HepG2 (cell line): Measurements from ENCODE around the gene PPAT. TPM values are rescaled to one million over a fixed set of nuclear protein-coding genes. Genes with fewer than 3 reads are reported as not detected.

Source experiments
- CAMTA2 ChIP-seq: sonication (generic); formaldehyde crosslinking; IDR thresholded peaks from 2 replicates; pipeline ENCODE4 v1.4.0; 2020; ENCODE audit warnings: mild to moderate bottlenecking, missing genetic modification reagents, borderline replicate concordance
- CREM ChIP-seq, 2 experiments: sonication (generic) in 1 of 2; formaldehyde crosslinking in 1 of 2; IDR thresholded peaks; 2 replicates each; pipeline versions ENCODE4 v1.4.0 to v1.6.1; 2016 to 2020; ENCODE audit warnings: antibody characterized with exemption in 1 of 2, mild to moderate bottlenecking in 1 of 2, missing genetic modification reagents in 1 of 2
- HNRNPL ChIP-seq: fragments of 200-400 bp; formaldehyde crosslinking; IDR thresholded peaks from 2 replicates; pipeline ENCODE4 v1.6.1; 2017; ENCODE audit warnings: mild to moderate bottlenecking, low read depth, low read length
- LCORL ChIP-seq, 2 experiments: fragments of 450-650 bp in 1 of 2; sonication (generic) in 1 of 2; formaldehyde crosslinking in 1 of 2; IDR thresholded peaks; 2 replicates each; pipeline versions ENCODE4 v1.5.0 to v1.6.1; 2017 to 2020; ENCODE audit warnings: antibody characterized with exemption in 1 of 2, missing genetic modification reagents in 1 of 2
- MTF1 ChIP-seq: sonication (generic); formaldehyde crosslinking; IDR thresholded peaks from 2 replicates; pipeline ENCODE4 v1.5.0; 2020; ENCODE audit warnings: missing genetic modification reagents
- MYNN ChIP-seq: sonication (generic); formaldehyde crosslinking; IDR thresholded peaks from 2 replicates; pipeline ENCODE4 v1.4.0; 2020; ENCODE audit warnings: mild to moderate bottlenecking, low read depth, missing genetic modification reagents
- PHF20 ChIP-seq: sonication (generic); formaldehyde crosslinking; IDR thresholded peaks from 2 replicates; pipeline ENCODE4 v1.5.0; 2020; ENCODE audit warnings: mild to moderate bottlenecking, missing genetic modification reagents
- PLRG1 ChIP-seq: fragments of 450-650 bp; conservative IDR thresholded peaks from 2 replicates; pipeline ENCODE4 v1.6.1; 2016
- POLR2G ChIP-seq: fragments of 200-400 bp; formaldehyde crosslinking; IDR thresholded peaks from 2 replicates; pipeline ENCODE4 v1.6.1; 2018; ENCODE audit warnings: mild to moderate bottlenecking, low read depth, low read length, moderate library complexity
- RCOR2 ChIP-seq: IDR thresholded peaks from 2 replicates; pipeline ENCODE4 v1.6.1; 2016; ENCODE audit warnings: missing biosample characterization, missing genetic modification reagents
- RXRA ChIP-seq: sonication (generic); formaldehyde crosslinking; IDR thresholded peaks from 2 replicates; pipeline ENCODE4 v1.5.1; 2020; ENCODE audit warnings: missing genetic modification reagents
- ZBTB44 ChIP-seq: sonication (generic); formaldehyde crosslinking; IDR thresholded peaks from 2 replicates; pipeline ENCODE4 v1.4.0; 2020; ENCODE audit warnings: missing genetic modification reagents
- ZFP1 ChIP-seq: IDR thresholded peaks from 2 replicates; pipeline ENCODE4 v1.6.1; 2016
- ZNF160 ChIP-seq: sonication (generic); formaldehyde crosslinking; IDR thresholded peaks from 2 replicates; pipeline ENCODE4 v1.8.0; 2022; ENCODE audit warnings: mild to moderate bottlenecking, inconsistent platforms, missing genetic modification reagents
- ZNF17 ChIP-seq: sonication (generic); formaldehyde crosslinking; IDR thresholded peaks from 2 replicates; pipeline ENCODE4 v1.5.0; 2020; ENCODE audit warnings: mild to moderate bottlenecking, missing genetic modification reagents
- ZNF253 ChIP-seq: sonication (generic); formaldehyde crosslinking; IDR thresholded peaks from 2 replicates; pipeline ENCODE4 v1.8.0; 2022; ENCODE audit warnings: mild to moderate bottlenecking, missing genetic modification reagents, borderline replicate concordance
- ZNF546 ChIP-seq: sonication (generic); formaldehyde crosslinking; conservative IDR thresholded peaks from 2 replicates; pipeline ENCODE4 v1.8.1; 2023; ENCODE audit warnings: mild to moderate bottlenecking, missing genetic modification reagents
- ZNF550 ChIP-seq: sonication (generic); formaldehyde crosslinking; IDR thresholded peaks from 2 replicates; pipeline ENCODE4 v1.4.0; 2020; ENCODE audit warnings: mild to moderate bottlenecking, missing genetic modification reagents, borderline replicate concordance
- ZNF570 ChIP-seq: sonication (generic); formaldehyde crosslinking; IDR thresholded peaks from 2 replicates; pipeline ENCODE4 v1.4.0; 2020; ENCODE audit warnings: mild to moderate bottlenecking, missing genetic modification reagents, borderline replicate concordance
- ZNF616 ChIP-seq: sonication (generic); formaldehyde crosslinking; IDR thresholded peaks from 2 replicates; pipeline ENCODE4 v1.5.0; 2020; ENCODE audit warnings: low read depth, mild to moderate bottlenecking, missing genetic modification reagents
- ZNF678 ChIP-seq: sonication (generic); formaldehyde crosslinking; IDR thresholded peaks from 2 replicates; pipeline ENCODE4 v1.4.0; 2020; ENCODE audit warnings: mild to moderate bottlenecking, missing genetic modification reagents
- ZNF770 ChIP-seq: sonication (generic); formaldehyde crosslinking; IDR thresholded peaks from 2 replicates; pipeline ENCODE4 v1.5.0; 2020; ENCODE audit warnings: mild to moderate bottlenecking, missing genetic modification reagents
- ZNF839 ChIP-seq: sonication (generic); formaldehyde crosslinking; IDR thresholded peaks from 2 replicates; pipeline ENCODE4 v1.4.0; 2020; ENCODE audit warnings: missing genetic modification reagents, mild to moderate bottlenecking, borderline replicate concordance
- ZXDC ChIP-seq: sonication (generic); formaldehyde crosslinking; IDR thresholded peaks from 2 replicates; pipeline ENCODE4 v1.5.0; 2020; ENCODE audit warnings: mild to moderate bottlenecking, missing genetic modification reagents
- polyA plus RNA-seq, 8 experiments: library from polyadenylated mRNA; depleted of rRNA in 3 of 8; stranded (reverse) in 7 of 8; unstranded in 1 of 8; fragments of >200 nt; fragmentation: Illumina TruSeq in 4 of 8; extraction: Trizol in 4 of 8; gene quantifications; 2 replicates each; pipeline versions ENCODE4 v1.2.1 to v1.2.3, GENCODE V29; 2011 to 2016; ENCODE audit warnings: low read depth in 4 of 8, missing spikeins in 1 of 8, mixed read lengths in 1 of 8; ENCODE audit not compliant: insufficient read depth in 1 of 8
- total RNA-seq, 5 experiments: library from RNA; depleted of rRNA; stranded (reverse); fragments of >200 nt; fragmentation: Illumina TruSeq; extraction: Trizol; gene quantifications; 2 replicates each; pipeline ENCODE4 v1.2.3, GENCODE V29; 2016; ENCODE audit warnings: low read depth in 1 of 5

Gene PPAT
- total and polyA plus RNA-seq, 2 of the 13 experiments (the other 11 are each of a cell fraction or from before 2014, with no cell fraction given), result 16.9 to 62.6 TPM

GRCh38 chr4:56467284-56468096, 32.1 kb upstream of the PPAT start, which contains the start of gene SRP72 (continued):
- TF ChIP-seq POLR2G (peak; percentile 94), ZNF160 (0 out of 2 replicates have a peak, but pooled peaks have one; percentile 24), ZFP1 (CRISPR knock-in tag) (no peak; the same call in 1 of the 2 replicates), PLRG1 (no peak), ZNF570 (CRISPR knock-in tag) (no peak), ZNF550 (0 out of 2 replicates have a peak, but pooled peaks have one; percentile 63), ZNF839 (CRISPR knock-in tag) (no peak), PHF20 (CRISPR knock-in tag) (peak; percentile 67), HNRNPL (no peak), MTF1 (CRISPR knock-in tag) (no peak), ZXDC (CRISPR knock-in tag) (no peak), ZNF17 (CRISPR knock-in tag) (no peak), ZNF546 (CRISPR knock-in tag) (no peak), ZNF616 (CRISPR knock-in tag) (no peak), ZNF770 (CRISPR knock-in tag) (0 out of 2 replicates have a peak, but pooled peaks have one; percentile 17), ZNF678 (no peak), ZNF253 (CRISPR knock-in tag) (no peak), MYNN (CRISPR knock-in tag) (no peak), RXRA (CRISPR knock-in tag) (peak; percentile 60), ZBTB44 (CRISPR knock-in tag) (no peak), LCORL (IDR thresholded peaks at IDR 0.05) (no peak), LCORL (CRISPR knock-in tag; IDR thresholded peaks at IDR 0.05) (no peak), CREM (IDR thresholded peaks at IDR 0.05) (peak; percentile 64; the same call in 1 of the 2 replicates), CREM (CRISPR knock-in tag; IDR thresholded peaks at IDR 0.05) (no peak), RCOR2 (CRISPR knock-in tag) (no peak), CAMTA2 (no peak; the same call in 1 of the 2 replicates)
